ENCODE data around the gene CPVL. TPM values are rescaled to one million over a fixed set of nuclear protein-coding genes. Genes with fewer than 3 reads are reported as not detected.
A peak's percentile ranks its signal among the peaks of the same experiment; 100 is the strongest.

CPVL gene
- total RNA-seq, 4 donors from 2014 or later, result 3.9 to 34.1 (median 15.7) TPM

DNA sequence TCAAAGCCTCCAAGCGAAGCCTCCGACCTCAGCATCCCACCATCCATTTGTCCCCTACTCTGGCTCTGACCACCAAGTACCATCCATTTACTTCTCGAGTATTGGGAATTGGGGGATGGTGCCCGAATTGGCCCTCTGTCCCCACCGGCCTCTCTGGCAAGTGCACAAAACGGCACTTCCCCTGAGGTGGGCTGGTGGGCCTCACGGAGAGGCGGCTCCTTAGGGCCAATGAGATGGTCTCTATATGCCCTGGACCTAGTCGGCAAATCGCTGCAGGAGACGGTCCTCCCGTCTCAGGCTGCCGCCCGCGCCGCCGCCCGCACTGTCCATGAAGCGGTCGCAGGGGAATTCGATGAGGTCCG lies 191.0 kb downstream of the CPVL start:
- TF ChIP-seq, protein P1, sequence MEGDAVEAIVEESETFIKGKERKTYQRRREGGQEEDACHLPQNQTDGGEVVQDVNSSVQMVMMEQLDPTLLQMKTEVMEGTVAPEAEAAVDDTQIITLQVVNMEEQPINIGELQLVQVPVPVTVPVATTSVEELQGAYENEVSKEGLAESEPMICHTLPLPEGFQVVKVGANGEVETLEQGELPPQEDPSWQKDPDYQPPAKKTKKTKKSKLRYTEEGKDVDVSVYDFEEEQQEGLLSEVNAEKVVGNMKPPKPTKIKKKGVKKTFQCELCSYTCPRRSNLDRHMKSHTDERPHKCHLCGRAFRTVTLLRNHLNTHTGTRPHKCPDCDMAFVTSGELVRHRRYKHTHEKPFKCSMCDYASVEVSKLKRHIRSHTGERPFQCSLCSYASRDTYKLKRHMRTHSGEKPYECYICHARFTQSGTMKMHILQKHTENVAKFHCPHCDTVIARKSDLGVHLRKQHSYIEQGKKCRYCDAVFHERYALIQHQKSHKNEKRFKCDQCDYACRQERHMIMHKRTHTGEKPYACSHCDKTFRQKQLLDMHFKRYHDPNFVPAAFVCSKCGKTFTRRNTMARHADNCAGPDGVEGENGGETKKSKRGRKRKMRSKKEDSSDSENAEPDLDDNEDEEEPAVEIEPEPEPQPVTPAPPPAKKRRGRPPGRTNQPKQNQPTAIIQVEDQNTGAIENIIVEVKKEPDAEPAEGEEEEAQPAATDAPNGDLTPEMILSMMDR (IDR thresholded peaks at IDR 0.05), result no peak
- Histone ChIP-seq H3K4me1 (peaks cover 24 to 67% (median 40%) of the 10 kb centered on the region in 3 donors), H3K27me3 (peaks cover 0 to 42% (median 0%) of the 10 kb centered on the region in 4 donors), H3K4me3 (peak overlapping the region; percentile 47 to 73 (median 61)), H3K27ac (peak overlapping the region; percentile 67 to 91 (median 87)), H3K36me3 (no peaks in the 10 kb centered on the region), H3K9me3 (no peaks in the 10 kb centered on the region)
- intact Hi-C loops (cut with DNase I), result loop anchor here (10.0 kb wide), 1 partner anchor 149 kb away; no protein-coding TSS in a partner anchor
- 63 to 74% methylated on average over 4 to 5 of the region's 22 CpGs for WGBS, 2 donors
- no peak for DNase-seq

DNA sequence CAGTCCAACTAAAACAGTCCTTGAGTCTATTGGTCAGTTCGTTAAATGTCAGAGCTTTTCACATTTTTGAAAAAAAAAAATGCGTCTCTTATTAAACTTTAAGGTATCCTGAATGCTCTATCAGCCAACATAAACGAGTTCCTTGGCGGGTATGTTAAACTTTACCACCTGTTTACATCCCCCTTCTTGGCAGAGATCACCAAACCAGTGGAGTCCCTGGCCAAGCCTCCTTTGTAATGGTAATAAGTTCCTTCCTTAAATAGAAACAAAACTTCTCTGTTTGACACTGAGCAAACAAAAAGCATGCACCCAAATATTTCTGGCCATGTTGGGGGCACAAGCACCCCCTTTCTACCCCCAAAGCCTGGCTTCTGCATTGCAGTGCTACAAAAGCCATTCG lies 191.4 kb downstream of the CPVL start:
- no peaks in the 10 kb centered on the region for H3K36me3 ChIP-seq
- intact Hi-C loops (cut with DNase I), result loop anchor here (10.0 kb wide), 1 partner anchor 150 kb away; no protein-coding TSS in a partner anchor
- peak overlapping the region in 3 of 4 donors; percentile 67 to 91 (median 90) for H3K27ac ChIP-seq
- no peaks in the 10 kb centered on the region for H3K9me3 ChIP-seq
- H3K4me3 ChIP-seq, result peak overlapping the region in 2 of 4 donors; percentile 65 to 73
- H3K27me3 ChIP-seq, result peaks cover 0 to 42% (median 0%) of the 10 kb centered on the region in 4 donors
- no peak for TF ChIP-seq POLR2A (IDR thresholded peaks at IDR 0.05)
- TF ChIP-seq, protein P1 (IDR thresholded peaks at IDR 0.05), result no peak
- H3K4me1 ChIP-seq, result peaks cover 24 to 63% (median 37%) of the 10 kb centered on the region in 3 donors
- DNase-seq, result no peak
- 55 to 58% methylated on average over 5 of the region's 5 CpGs for WGBS, 2 donors

DNA sequence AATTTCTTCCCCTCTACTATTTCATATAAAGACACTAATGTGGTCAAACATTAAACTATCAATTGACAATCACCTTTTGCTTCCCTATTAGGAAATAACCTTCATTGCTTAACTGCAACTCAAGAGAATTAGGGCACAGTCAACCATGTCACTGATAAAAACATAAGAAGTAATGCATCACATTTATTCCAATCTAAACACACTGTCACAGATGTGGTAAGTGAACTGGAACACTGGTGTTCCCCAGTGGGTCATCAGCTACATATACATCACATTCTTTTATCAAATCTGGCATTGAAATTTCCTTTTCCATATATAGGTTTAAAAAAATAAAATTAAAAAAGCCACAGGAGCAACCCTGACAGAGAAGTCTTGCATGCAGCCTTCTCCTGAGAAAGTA lies 191.9 kb downstream of the CPVL start:
- Histone ChIP-seq H3K27ac (peak overlapping the region in 1 of 4 donors; percentile 90), H3K36me3 (no peaks in the 10 kb centered on the region), H3K4me1 (peaks cover 24 to 62% (median 33%) of the 10 kb centered on the region in 3 donors), H3K9me3 (no peaks in the 10 kb centered on the region), H3K27me3 (peaks cover 0 to 42% (median 0%) of the 10 kb centered on the region in 4 donors), H3K4me3 (no peak overlapping the region)
- intact Hi-C loops (cut with DNase I), result loop anchor here (10.0 kb wide), 1 partner anchor 150 kb away; no protein-coding TSS in a partner anchor
- TF ChIP-seq, protein P1 (IDR thresholded peaks at IDR 0.05), result no peak
- no peak for TF ChIP-seq POLR2A (IDR thresholded peaks at IDR 0.05)
- DNase-seq, result no peak

DNA sequence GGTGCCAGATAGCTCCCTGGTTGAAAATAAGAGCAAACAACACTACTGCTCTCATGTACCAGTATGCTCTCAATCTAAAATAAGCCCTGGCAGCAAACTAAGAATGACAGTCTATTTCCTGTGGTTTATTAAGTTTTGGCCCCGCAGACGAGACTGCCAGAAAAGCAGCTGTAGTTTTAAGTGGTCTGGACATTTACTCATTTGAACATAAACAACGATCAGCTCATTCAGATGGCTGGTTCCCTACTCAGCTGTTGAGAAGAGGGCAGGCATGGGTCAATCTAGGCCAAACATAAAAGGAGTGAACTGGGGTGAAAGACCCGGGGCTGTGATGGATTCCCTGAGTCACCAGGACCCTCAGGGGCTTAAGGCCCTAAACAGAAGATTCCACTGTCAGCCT lies 192.7 kb downstream of the CPVL start:
- intact Hi-C loops (cut with DNase I), result loop anchor here (10.0 kb wide), 1 partner anchor 151 kb away; no protein-coding TSS in a partner anchor
- Histone ChIP-seq H3K36me3 (no peaks in the 10 kb centered on the region), H3K27me3 (peaks cover 0 to 37% (median 0%) of the 10 kb centered on the region in 4 donors), H3K27ac (peak overlapping the region in 3 of 4 donors; percentile 5 to 71 (median 40)), H3K4me3 (no peak overlapping the region), H3K4me1 (peaks cover 24 to 53% (median 33%) of the 10 kb centered on the region in 3 donors), H3K9me3 (no peaks in the 10 kb centered on the region)
- 37 to 61% methylated on average over 4 of the region's 4 CpGs for WGBS, 2 donors
- no peak for DNase-seq
- TF ChIP-seq, protein P1 (IDR thresholded peaks at IDR 0.05), result no peak
- no peak for TF ChIP-seq POLR2A (IDR thresholded peaks at IDR 0.05)

Other genes starting within 250 kb of the CPVL start
- gene TRIL, start 188.2 kb downstream of the CPVL start, total RNA-seq, result 1 to 10 TPM; 1.4 to 6.5 (median 2.1) TPM
- gene CHN2, start 48.2 kb upstream of the CPVL start, total RNA-seq, result 1 to 10 TPM in 2 of 4 donors, under 1 TPM in 2; 0.08 to 8.6 (median 1.7) TPM

Data from esophagus squamous epithelium (tissue), 5 donors.